Measurements from ENCODE around the gene ACTL9. TPM values are rescaled to one million over a fixed set of nuclear protein-coding genes. Genes with fewer than 3 reads are reported as not detected.

The ACTL9 gene
- total RNA-seq, 1 donor from 2014 or later: not detected

DNA sequence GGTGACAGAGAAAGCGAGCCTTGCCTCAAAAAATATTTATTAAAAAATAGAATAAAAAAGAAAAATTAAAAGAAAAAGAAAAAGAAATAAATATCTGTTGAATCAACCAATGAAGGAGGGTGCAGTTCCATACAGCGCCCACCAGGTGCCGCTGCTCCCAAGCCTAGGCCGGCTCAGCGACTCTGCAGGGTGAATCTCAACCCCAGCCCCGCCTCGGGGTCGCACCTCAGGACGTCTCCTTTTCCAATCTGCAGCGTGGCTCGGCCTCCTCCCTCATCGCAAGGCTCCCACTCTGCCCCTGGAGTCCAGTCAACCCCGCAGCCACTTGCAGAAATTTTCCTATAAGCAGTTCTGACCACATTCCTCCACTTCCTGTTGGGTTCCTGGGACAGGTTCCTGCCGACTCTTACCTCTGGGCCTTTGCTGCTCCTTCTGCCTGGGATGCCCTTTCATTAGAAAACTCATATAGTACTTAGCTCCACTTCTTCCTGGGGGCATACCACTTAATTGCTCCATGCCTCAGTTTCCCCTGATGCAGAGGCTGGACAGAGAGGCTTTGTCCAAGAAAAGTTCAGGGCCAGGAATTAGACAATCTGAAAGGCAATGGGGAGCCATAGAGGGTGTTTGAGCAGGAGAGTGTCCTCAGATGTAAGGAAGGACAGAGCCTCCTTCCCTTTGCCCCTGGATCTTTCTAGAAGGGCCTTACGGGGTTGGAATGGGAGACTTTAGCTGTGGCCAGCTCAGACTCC, 43.8 kb downstream of the ACTL9 start:
- no peaks in the 10 kb centered on the region for H3K27me3 ChIP-seq
- TF ChIP-seq CTCF (IDR thresholded peaks at IDR 0.05): peak; percentile 79 to 100 (median 98)
- no peaks in the 10 kb centered on the region for H3K9me3 ChIP-seq
- no peaks in the 10 kb centered on the region for H3K4me1 ChIP-seq
- H3K4me3 ChIP-seq: peak overlapping the region in 1 of 2 donors; percentile 30
- intact Hi-C loops (cut with DNase I): loop anchor here (2.0 kb wide), 2 partner anchors 40 to 426 kb away; no protein-coding TSS in a partner anchor
- H3K36me3 ChIP-seq: no peaks in the 10 kb centered on the region
- H3K27ac ChIP-seq: no peak overlapping the region
- DNase-seq (ENCODE audit: low spot score in 2 of 2): no peak

DNA sequence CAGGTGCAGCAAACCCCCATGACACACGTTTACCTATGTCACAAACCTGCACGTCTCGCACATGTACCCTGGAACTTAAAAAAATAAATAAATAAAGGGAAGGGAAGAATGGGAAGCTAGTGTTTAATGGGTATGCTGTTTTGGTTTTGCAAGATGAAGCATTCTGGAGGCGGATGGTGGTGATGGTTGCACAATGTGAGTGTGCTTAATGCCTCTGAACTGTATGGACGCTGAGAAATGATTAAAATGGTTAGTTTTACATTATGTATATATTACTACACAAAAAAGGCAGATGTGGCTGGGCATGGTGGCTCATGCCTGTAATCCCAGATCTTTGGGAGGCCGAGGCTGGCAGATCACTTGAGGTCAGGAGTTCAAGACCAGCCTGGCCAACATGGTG, 50.4 kb downstream of the ACTL9 start:
- intact Hi-C loops (cut with DNase I): no loop called here
- DNase-seq (ENCODE audit: low spot score in 2 of 2): no peak
- H3K9me3 ChIP-seq: no peaks in the 10 kb centered on the region

More for the DNA sequence above, 50.4 kb downstream of the ACTL9 start:
- H3K27ac ChIP-seq: no peak overlapping the region
- no peak for TF ChIP-seq CTCF (IDR thresholded peaks at IDR 0.05)
- no peaks in the 10 kb centered on the region for H3K4me1 ChIP-seq
- no peaks in the 10 kb centered on the region for H3K36me3 ChIP-seq
- H3K4me3 ChIP-seq: no peak overlapping the region
- no peaks in the 10 kb centered on the region for H3K27me3 ChIP-seq

Other genes with a start within 250 kb of the ACTL9 start
- not detected for gene PRAM1, start 196.2 kb downstream of the ACTL9 start, total RNA-seq
- 189 TPM for gene ZNF414, start 184.6 kb downstream of the ACTL9 start, total RNA-seq
- gene MYO1F, start 121.4 kb downstream of the ACTL9 start, total RNA-seq: 5.0 TPM
- gene ADAMTS10, start 88.1 kb downstream of the ACTL9 start, total RNA-seq: 184 TPM
- not detected for gene NFILZ, start 68.2 kb downstream of the ACTL9 start, total RNA-seq
- not detected for gene OR2Z1, start 22.8 kb upstream of the ACTL9 start, total RNA-seq
- gene ZNF558, start 133.5 kb upstream of the ACTL9 start, total RNA-seq: 12.8 TPM
- gene MBD3L1, start 133.6 kb upstream of the ACTL9 start, total RNA-seq: not detected

Data from ascending aorta (tissue), 2 donors.